ENCODE results near the gene GPR107. TPM values are rescaled to one million over a fixed set of nuclear protein-coding genes. Genes with fewer than 3 reads are reported as not detected.

Gene GPR107
- total RNA-seq, 1 donor from 2014 or later, result 70.7 TPM

DNA sequence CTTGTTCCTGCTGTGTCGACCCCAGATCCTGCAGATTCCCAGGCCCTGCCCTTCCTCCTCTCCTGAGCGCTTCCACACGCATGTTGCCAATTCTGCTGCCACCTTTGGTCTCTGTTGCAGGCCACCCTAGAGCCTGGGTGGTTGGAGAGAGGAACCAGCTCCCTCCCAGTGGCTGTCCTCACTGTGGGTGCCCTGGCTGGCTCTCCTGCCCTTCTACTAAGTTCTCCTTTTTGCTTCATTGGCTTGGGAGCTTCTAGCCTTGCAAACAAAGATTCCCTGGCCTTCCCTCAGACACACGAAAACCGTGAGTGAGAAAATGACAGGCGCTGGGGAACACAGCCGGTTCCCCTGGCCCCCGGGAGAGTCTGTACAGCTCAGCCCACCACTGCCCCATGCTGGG, 104.3 kb downstream of the GPR107 start:
- H3K9me3 Mint-ChIP-seq (ENCODE audit: low read depth), result no peaks in the 10 kb centered on the region

DNA sequence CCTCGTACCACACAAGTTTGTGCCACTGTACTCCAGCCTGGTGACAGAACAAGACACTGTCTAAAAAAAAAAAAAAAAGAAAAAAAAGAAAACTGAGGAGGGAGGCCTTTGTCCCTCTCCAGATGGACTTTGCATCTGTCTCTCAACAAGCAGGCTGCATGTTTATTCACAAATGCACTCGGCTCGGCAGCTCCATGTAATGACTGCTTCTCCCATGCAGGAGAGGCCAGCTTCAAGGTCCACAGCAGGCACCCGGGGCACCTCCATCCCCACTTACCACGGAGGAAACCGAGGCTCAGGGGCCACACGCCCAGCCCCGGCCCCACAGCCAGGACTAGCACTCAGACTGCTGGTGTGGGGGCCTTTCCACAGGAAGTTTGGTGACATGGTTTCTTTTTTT, 105.4 kb downstream of the GPR107 start:
- Mint-ChIP-seq H3K36me3 (ENCODE audit: low read depth) (no peaks in the 10 kb centered on the region), H3K9me3 (ENCODE audit: low read depth) (no peaks in the 10 kb centered on the region), H3K27me3 (ENCODE audit: low read depth) (no peaks in the 10 kb centered on the region), H3K27ac (ENCODE audit: unreplicated experiment) (no peak overlapping the region), H3K4me1 (ENCODE audit: low read depth) (no peaks in the 10 kb centered on the region), H3K4me3 (ENCODE audit: unreplicated experiment) (no peak overlapping the region)
- no peak for DNase-seq (ENCODE audit: low spot score)
- TF ChIP-seq, protein P1, sequence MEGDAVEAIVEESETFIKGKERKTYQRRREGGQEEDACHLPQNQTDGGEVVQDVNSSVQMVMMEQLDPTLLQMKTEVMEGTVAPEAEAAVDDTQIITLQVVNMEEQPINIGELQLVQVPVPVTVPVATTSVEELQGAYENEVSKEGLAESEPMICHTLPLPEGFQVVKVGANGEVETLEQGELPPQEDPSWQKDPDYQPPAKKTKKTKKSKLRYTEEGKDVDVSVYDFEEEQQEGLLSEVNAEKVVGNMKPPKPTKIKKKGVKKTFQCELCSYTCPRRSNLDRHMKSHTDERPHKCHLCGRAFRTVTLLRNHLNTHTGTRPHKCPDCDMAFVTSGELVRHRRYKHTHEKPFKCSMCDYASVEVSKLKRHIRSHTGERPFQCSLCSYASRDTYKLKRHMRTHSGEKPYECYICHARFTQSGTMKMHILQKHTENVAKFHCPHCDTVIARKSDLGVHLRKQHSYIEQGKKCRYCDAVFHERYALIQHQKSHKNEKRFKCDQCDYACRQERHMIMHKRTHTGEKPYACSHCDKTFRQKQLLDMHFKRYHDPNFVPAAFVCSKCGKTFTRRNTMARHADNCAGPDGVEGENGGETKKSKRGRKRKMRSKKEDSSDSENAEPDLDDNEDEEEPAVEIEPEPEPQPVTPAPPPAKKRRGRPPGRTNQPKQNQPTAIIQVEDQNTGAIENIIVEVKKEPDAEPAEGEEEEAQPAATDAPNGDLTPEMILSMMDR (IDR thresholded peaks at IDR 0.05), result no peak

More for the DNA sequence above, 104.3 kb downstream of the GPR107 start:
- TF ChIP-seq, protein P1 (IDR thresholded peaks at IDR 0.05), result no peak
- DNase-seq (ENCODE audit: low spot score), result no peak
- Mint-ChIP-seq H3K27ac (ENCODE audit: unreplicated experiment) (no peak overlapping the region), H3K4me1 (ENCODE audit: low read depth) (no peaks in the 10 kb centered on the region), H3K36me3 (ENCODE audit: low read depth) (no peaks in the 10 kb centered on the region), H3K27me3 (ENCODE audit: low read depth) (no peaks in the 10 kb centered on the region), H3K4me3 (ENCODE audit: unreplicated experiment) (no peak overlapping the region)

DNA sequence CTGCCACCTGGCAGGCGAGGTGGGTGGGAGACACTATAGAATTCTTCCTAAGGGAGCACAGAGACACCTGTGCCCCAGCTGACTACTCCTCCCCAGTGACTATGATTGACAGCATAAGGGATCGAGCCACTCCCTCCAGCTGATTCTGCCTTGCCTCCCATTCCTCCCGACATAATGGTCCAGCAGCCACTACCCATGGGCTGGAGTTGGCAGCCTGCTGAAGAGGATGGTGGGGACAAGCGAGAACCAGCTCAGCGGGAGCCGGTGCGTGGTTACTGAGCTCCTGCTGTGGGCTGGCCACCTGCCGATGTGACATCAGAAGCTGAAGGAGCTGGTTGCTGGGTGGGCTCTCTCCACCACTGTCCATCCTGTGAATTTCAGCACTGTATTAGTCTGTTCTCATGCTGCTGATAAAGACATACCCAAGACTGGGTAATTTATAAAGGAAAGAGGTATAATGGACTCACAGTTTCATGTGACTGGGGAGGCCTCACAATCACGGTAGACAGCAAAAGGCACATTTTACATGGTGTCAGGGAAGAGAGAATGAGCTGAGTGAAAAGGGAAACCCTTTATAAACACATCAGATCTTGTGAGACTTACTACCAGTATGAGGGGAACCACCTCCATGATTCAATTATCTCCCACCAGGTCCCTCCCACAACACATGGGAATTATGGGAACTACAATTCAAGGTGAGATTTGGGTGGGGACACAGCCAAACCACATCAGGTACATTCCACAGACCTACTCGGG, 106.4 kb downstream of the GPR107 start:
- H3K27me3 Mint-ChIP-seq (ENCODE audit: low read depth), result no peaks in the 10 kb centered on the region
- H3K27ac Mint-ChIP-seq (ENCODE audit: unreplicated experiment), result no peak overlapping the region
- H3K36me3 Mint-ChIP-seq (ENCODE audit: low read depth), result no peaks in the 10 kb centered on the region
- no peak overlapping the region for H3K4me3 Mint-ChIP-seq (ENCODE audit: unreplicated experiment)
- TF ChIP-seq, protein P1 (IDR thresholded peaks at IDR 0.05), result no peak
- no peaks in the 10 kb centered on the region for H3K4me1 Mint-ChIP-seq (ENCODE audit: low read depth)
- DNase-seq (ENCODE audit: low spot score), result no peak
- H3K9me3 Mint-ChIP-seq (ENCODE audit: low read depth), result no peaks in the 10 kb centered on the region

DNA sequence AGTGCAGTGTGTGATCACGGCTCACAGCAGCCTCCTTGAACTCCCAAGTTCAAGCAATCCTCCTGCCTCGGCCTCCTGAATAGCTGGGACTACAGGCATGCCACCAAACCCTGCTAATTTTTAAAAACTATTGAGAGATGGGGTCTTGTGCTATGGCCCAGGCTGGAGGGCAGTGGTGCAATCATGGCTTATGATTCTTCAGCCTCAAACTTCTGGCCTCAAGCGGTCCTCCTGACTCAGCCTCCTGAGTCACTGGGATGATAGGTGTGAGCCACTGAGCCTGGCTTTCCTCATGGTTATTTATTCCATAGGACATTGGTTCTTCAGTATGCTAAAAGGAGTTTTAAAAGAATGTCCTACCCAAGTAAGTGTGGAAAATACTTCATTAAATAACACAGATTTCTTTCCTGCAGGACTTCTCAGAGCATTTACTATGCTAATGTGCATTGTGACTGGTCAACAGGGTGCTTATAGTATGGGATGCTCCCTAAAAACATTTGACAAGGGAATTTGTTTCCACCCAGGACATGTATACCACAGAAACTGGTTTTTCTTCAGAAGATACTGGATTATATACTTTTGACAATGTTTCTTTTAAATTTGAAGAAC, 107.3 kb downstream of the GPR107 start:
- Mint-ChIP-seq H3K4me3 (ENCODE audit: unreplicated experiment) (no peak overlapping the region), H3K9me3 (ENCODE audit: low read depth) (no peaks in the 10 kb centered on the region), H3K36me3 (ENCODE audit: low read depth) (no peaks in the 10 kb centered on the region), H3K27me3 (ENCODE audit: low read depth) (no peaks in the 10 kb centered on the region), H3K4me1 (ENCODE audit: low read depth) (no peaks in the 10 kb centered on the region), H3K27ac (ENCODE audit: unreplicated experiment) (no peak overlapping the region)
- no peak for DNase-seq (ENCODE audit: low spot score)
- TF ChIP-seq, protein P1 (IDR thresholded peaks at IDR 0.05), result no peak

DNA sequence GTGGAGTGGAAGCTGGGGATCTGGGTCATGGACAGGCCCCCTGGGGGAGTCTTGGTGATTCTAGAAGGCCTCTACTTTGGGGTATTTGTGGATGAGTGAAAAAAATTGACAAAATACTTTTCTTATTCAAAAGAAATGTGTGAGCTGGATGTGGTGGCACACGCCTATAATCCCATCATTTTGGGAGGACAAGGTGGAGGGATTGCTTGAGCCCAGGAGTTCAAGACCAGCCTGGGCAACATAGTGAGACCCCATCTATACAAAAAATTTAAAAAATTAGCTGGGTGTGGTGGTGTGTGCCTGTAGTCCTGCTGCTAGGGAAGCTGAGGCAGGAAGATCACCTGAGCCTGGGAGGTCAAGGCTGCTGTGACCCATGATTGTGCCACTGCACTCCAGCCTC, 111.9 kb downstream of the GPR107 start:
- no peak for DNase-seq (ENCODE audit: low spot score)
- no peak overlapping the region for H3K27ac Mint-ChIP-seq (ENCODE audit: unreplicated experiment)
- no peaks in the 10 kb centered on the region for H3K4me1 Mint-ChIP-seq (ENCODE audit: low read depth)
- no peak overlapping the region for H3K4me3 Mint-ChIP-seq (ENCODE audit: unreplicated experiment)
- H3K36me3 Mint-ChIP-seq (ENCODE audit: low read depth), result no peaks in the 10 kb centered on the region
- TF ChIP-seq, protein P1 (IDR thresholded peaks at IDR 0.05), result no peak
- no peaks in the 10 kb centered on the region for H3K9me3 Mint-ChIP-seq (ENCODE audit: low read depth)
- H3K27me3 Mint-ChIP-seq (ENCODE audit: low read depth), result no peaks in the 10 kb centered on the region
